Right lobe of liver (tissue), 6 donors: ENCODE measurements around the gene ZCCHC7. TPM values are rescaled to one million over a fixed set of nuclear protein-coding genes. Genes with fewer than 3 reads are reported as not detected.

ENCODE experiments used
- ATAC-seq, 4 donors: fragments of 200-7000 bp; cut with Tn5 transposase; one replicate each; pipeline ENCODE4 v1.9.1; 2020; ENCODE audit warnings: mild to moderate bottlenecking in 4 of 4, moderate library complexity in 4 of 4
- DNase-seq, 3 donors: peaks; one replicate each; pipeline ENCODE4 v3.0.0-alpha.2; 2020
- H3K27ac ChIP-seq, 3 donors: fragments of 200-600 bp; one replicate each; pipeline ENCODE4 v1.8.0; 2022
- H3K27me3 ChIP-seq, 2 donors: fragments of 200-600 bp; one replicate each; pipeline ENCODE4 v1.8.0; 2022
- H3K36me3 ChIP-seq, 4 donors: fragments of 200-600 bp; sonication (generic) in 1 of 4; one replicate each; pipeline versions ENCODE4 v1.5.1 to v1.8.0; 2017 to 2022; ENCODE audit warnings: control low read depth in 1 of 4
- H3K4me1 ChIP-seq, 4 donors: fragments of 200-600 bp; sonication (generic) in 1 of 4; one replicate each; pipeline versions ENCODE4 v1.5.1 to v1.8.0; 2017 to 2022; ENCODE audit warnings: control low read depth in 1 of 4
- H3K4me3 ChIP-seq, 3 donors: fragments of 200-600 bp; one replicate each; pipeline ENCODE4 v1.8.0; 2022
- H3K9me3 ChIP-seq, 4 donors: fragments of 200-600 bp; sonication (generic) in 1 of 4; one replicate each; pipeline versions ENCODE4 v1.5.1 to v1.8.0; 2017 to 2022; ENCODE audit warnings: control low read depth in 1 of 4
- POLR2A ChIP-seq: fragments of 450-650 bp; IDR thresholded peaks from one replicate; pipeline ENCODE4 v1.6.1; 2017; ENCODE audit warnings: antibody characterized with exemption, mild to moderate bottlenecking
- WGBS: methylation state at CpG from one replicate; pipeline ENCODE4 v1.1.6; 2018; ENCODE audit warnings: low coverage, low lambda C conversion rate; ENCODE audit not compliant: insufficient coverage; ENCODE audit errors: missing lambda C conversion rate; 5-methylcytosine and 5-hydroxymethylcytosine counted together
- intact Hi-C, 2 donors: fragments of 100-400 bp; cut with DNase I; formaldehyde crosslinking; loops; one replicate each; pipeline versions ENCODE4 v1.11.2 to v1.14.1; 2022
- total RNA-seq, 6 experiments: library from RNA; depleted of rRNA in 2 of 6; stranded (reverse); fragments of >200 nt in 2 of 6; fragmentation: NEBNext Ultra II Directional in 3 of 6; extraction: Animal tissue kit (Norgen Biotek cat#: 25700) in 3 of 6; gene quantifications; one replicate each; pipeline versions ENCODE4 v1.1.0 to v1.2.4, GENCODE V29; 2016 to 2023
- TF ChIP-seq, protein P1 (sequence below), 4 donors: fragments of 200-600 bp in 3 of 4; fragments of 450-650 bp in 1 of 4; IDR thresholded peaks; one replicate each; pipeline versions ENCODE4 v1.5.1 to v1.8.0; 2016 to 2022; ENCODE audit warnings: antibody characterized with exemption in 4 of 4, mild to moderate bottlenecking in 2 of 4
- donor health status: DM: no; HTN: yes; CAD: no.
- donor health status: DM: no; HTN: no; CAD: no.
- donor health status: DM: no; HTN: no; CAD: no.
- donor health status: DM: no; HTN: yes; CAD: no.
- donor health status: DM: no; HTN: yes; CAD: no.

Gene ZCCHC7
- total RNA-seq, 6 experiments from 2014 or later = 5.9 to 10.0 (median 7.2) TPM

DNA sequence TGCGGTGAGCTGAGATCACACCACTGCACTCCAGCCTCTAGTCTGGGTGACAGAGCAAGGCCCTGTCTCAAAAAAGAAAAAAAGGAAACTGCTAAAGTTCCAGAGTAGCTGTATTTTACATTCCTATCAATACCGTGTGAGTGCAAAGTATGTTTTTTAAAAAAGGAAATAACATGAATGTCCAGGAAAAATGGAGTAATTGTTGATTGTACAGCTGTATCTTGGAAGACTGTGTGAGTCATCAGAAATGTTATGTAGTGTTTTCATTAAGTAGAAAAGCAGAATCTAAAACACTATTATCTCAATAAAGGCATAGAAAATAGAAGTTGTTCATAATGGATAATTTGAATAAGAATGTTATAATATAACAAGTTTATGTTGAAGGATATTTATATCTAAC is 53.9 kb downstream of the ZCCHC7 start:
- ATAC-seq (no peak), DNase-seq (no peak)
- 79% methylated on average over 2 of the region's 2 CpGs for WGBS
- no peak overlapping the region for H3K4me3 ChIP-seq
- H3K36me3 ChIP-seq = no peaks in the 10 kb centered on the region
- H3K4me1 ChIP-seq = no peaks in the 10 kb centered on the region
- H3K27me3 ChIP-seq = no peaks in the 10 kb centered on the region
- TF ChIP-seq, protein P1, sequence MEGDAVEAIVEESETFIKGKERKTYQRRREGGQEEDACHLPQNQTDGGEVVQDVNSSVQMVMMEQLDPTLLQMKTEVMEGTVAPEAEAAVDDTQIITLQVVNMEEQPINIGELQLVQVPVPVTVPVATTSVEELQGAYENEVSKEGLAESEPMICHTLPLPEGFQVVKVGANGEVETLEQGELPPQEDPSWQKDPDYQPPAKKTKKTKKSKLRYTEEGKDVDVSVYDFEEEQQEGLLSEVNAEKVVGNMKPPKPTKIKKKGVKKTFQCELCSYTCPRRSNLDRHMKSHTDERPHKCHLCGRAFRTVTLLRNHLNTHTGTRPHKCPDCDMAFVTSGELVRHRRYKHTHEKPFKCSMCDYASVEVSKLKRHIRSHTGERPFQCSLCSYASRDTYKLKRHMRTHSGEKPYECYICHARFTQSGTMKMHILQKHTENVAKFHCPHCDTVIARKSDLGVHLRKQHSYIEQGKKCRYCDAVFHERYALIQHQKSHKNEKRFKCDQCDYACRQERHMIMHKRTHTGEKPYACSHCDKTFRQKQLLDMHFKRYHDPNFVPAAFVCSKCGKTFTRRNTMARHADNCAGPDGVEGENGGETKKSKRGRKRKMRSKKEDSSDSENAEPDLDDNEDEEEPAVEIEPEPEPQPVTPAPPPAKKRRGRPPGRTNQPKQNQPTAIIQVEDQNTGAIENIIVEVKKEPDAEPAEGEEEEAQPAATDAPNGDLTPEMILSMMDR (IDR thresholded peaks at IDR 0.05) = no peak
- TF ChIP-seq POLR2A = no peak
- no peak overlapping the region for H3K27ac ChIP-seq
- no peaks in the 10 kb centered on the region for H3K9me3 ChIP-seq
- intact Hi-C loops = no loop called here

DNA sequence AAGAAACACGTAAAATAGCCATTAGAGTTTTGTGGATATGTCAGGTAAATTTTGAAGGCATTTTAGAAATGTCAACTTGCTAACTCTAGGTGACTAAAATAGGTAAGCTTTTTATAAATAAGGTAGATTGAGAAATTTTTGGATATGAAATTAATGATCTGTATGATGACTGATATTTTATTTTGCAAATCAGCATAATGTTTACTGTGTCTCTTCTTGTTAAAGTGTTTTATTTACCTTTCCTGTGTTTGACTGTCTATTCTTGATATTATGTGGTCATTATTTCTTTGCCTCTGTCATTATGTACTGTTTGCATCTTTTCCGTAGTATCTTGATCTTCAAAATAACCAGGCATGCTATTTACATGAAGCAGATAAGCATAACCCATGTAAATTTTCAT is 58.4 kb downstream of the ZCCHC7 start:
- no peaks in the 10 kb centered on the region for H3K27me3 ChIP-seq
- no peaks in the 10 kb centered on the region for H3K4me1 ChIP-seq
- ATAC-seq (no peak), DNase-seq (no peak)
- intact Hi-C loops = no loop called here
- TF ChIP-seq POLR2A = no peak
- TF ChIP-seq, protein P1 (IDR thresholded peaks at IDR 0.05) = no peak
- H3K36me3 ChIP-seq = no peaks in the 10 kb centered on the region
- no peak overlapping the region for H3K27ac ChIP-seq
- no peak overlapping the region for H3K4me3 ChIP-seq
- WGBS = 96% methylated on average over 2 of the region's 2 CpGs
- H3K9me3 ChIP-seq = no peaks in the 10 kb centered on the region

DNA sequence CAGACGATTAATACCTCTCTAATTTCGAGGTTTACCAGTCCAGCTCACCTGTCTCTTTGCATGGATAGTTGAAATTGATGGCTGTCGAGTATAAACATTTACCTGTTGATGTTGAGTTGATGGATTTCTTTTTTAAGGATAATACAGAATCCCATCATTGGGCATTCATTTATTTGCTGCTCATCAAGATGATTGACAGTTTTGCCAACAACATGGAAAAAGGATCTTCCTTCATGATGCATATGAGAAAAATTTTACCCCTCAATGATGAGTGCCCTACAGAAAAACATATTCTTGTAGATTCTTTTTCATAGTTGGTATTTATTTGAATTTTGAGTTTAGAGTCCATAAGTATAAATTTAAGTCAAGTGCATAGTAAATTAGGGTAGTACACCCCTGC is 59.2 kb downstream of the ZCCHC7 start:
- DNase-seq (no peak), ATAC-seq (no peak)
- Histone ChIP-seq H3K9me3 (no peaks in the 10 kb centered on the region), H3K27ac (no peak overlapping the region), H3K4me1 (peaks cover 0 to 5% (median 0%) of the 10 kb centered on the region in 4 donors), H3K4me3 (no peak overlapping the region), H3K27me3 (no peaks in the 10 kb centered on the region), H3K36me3 (no peaks in the 10 kb centered on the region)
- TF ChIP-seq POLR2A = no peak
- TF ChIP-seq, protein P1 (IDR thresholded peaks at IDR 0.05) = no peak
- intact Hi-C loops = no loop called here
- 93% methylated on average over 3 of the region's 3 CpGs for WGBS

DNA sequence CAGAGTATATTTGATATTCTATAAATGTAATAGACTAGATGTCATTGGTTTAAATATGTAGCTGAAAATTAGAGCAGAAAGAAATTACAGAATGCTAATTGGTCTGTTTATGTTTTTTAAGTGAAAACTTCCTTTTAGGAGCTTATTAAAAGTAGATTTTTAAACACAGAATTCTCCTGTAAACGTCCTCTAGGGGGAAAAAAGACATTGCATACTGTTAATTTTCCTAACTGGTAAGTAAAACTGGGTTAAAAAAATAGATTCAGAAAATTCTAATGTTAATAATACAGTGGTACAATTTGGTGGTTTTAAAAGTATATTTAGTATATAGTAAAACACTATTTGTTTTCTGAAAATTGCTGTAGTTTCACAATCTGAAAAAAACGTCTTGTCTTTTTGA is 59.8 kb downstream of the ZCCHC7 start:
- Histone ChIP-seq H3K27me3 (no peaks in the 10 kb centered on the region), H3K4me1 (peaks cover 0 to 11% (median 0%) of the 10 kb centered on the region in 4 donors), H3K27ac (no peak overlapping the region), H3K4me3 (no peak overlapping the region), H3K9me3 (no peaks in the 10 kb centered on the region), H3K36me3 (no peaks in the 10 kb centered on the region)
- DNase-seq (no peak), ATAC-seq (no peak)
- TF ChIP-seq, protein P1 (IDR thresholded peaks at IDR 0.05) = no peak
- no peak for TF ChIP-seq POLR2A
- intact Hi-C loops = no loop called here
- 41% methylated on average over 2 of the region's 2 CpGs for WGBS

DNA sequence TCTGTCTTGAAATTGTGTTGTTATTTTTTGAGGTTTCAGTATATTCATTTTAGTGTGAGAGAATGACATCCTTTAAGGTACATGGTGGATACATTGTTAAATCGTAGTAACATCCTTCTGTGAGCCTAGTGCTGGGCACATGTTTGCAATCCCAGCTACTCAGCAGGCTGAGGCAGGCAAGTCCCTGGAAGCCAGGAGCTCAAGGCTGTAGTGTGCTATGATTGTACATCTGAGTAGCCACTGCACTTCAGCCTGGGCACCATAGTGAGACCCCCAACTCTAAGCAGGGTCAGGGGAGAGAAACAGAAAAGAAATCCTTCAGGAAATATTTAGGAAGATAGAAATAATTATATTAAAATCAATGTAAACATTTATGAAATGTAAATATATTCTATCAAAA is 62.3 kb downstream of the ZCCHC7 start:
- no peak for DNase-seq
- WGBS = 100% methylated on average over 1 of the region's 1 CpG

More for the DNA sequence above, 62.3 kb downstream of the ZCCHC7 start:
- no peaks in the 10 kb centered on the region for H3K36me3 ChIP-seq
- H3K4me3 ChIP-seq = no peak overlapping the region
- intact Hi-C loops = no loop called here
- H3K27ac ChIP-seq = no peak overlapping the region
- no peaks in the 10 kb centered on the region for H3K27me3 ChIP-seq
- no peak for TF ChIP-seq POLR2A
- TF ChIP-seq, protein P1 (IDR thresholded peaks at IDR 0.05) = no peak
- no peaks in the 10 kb centered on the region for H3K9me3 ChIP-seq
- H3K4me1 ChIP-seq = peaks cover 0 to 13% (median 0%) of the 10 kb centered on the region in 4 donors
- ATAC-seq = no peak
